Transverse colon (tissue), 4 donors: ENCODE data around the gene F2RL1. TPM values are rescaled to one million over a fixed set of nuclear protein-coding genes. Genes with fewer than 3 reads are reported as not detected.
A peak's percentile ranks its signal among the peaks of the same experiment; 100 is the strongest.
"Not testable (repeated sequence)": the region's sequence is repeated elsewhere in the genome, so short reads cannot be mapped to it uniquely, and the experiment has no call there.

ENCODE experiments used
- DNase-seq: peaks from one replicate; pipeline ENCODE4 v3.0.0-alpha.2; 2019
- H3K27ac ChIP-seq, 4 donors: fragments of 200-600 bp; sonication (generic); 2 replicates each; pipeline ENCODE4 v1.5.1; 2016 to 2018; ENCODE audit warnings: inconsistent platforms in 4 of 4
- H3K27me3 ChIP-seq: fragments of 200-600 bp; sonication (generic); 2 replicates; pipeline ENCODE4 v1.5.1; 2017; ENCODE audit warnings: inconsistent platforms
- H3K36me3 ChIP-seq, 4 donors: fragments of 200-600 bp; sonication (generic); 2 replicates each; pipeline ENCODE4 v1.5.1; 2017 to 2019; ENCODE audit warnings: inconsistent platforms in 4 of 4
- H3K4me1 ChIP-seq, 4 donors: fragments of 200-600 bp; sonication (generic); 2 replicates each; pipeline ENCODE4 v1.5.1; 2017 to 2020; ENCODE audit warnings: inconsistent platforms in 4 of 4
- H3K4me3 ChIP-seq, 4 donors: fragments of 200-600 bp; sonication (generic); 1 replicate in 1 of 4; 2 replicates in 3 of 4; pipeline versions ENCODE4 v1.5.1 to v1.6.1; 2017 to 2019; ENCODE audit warnings: inconsistent platforms in 4 of 4
- H3K9me3 ChIP-seq, 2 donors: fragments of 200-600 bp; sonication (generic); 2 replicates each; pipeline ENCODE4 v1.5.1; 2017 to 2019; ENCODE audit warnings: inconsistent platforms in 2 of 2
- CTCF ChIP-seq, 5 experiments: fragments of 200-600 bp in 3 of 5; fragments of 450-650 bp in 2 of 5; sonication (generic) in 3 of 5; IDR thresholded peaks; 1 replicate in 2 of 5; 2 replicates in 3 of 5; pipeline ENCODE4 v1.5.1; 2016 to 2017; ENCODE audit warnings: antibody characterized with exemption in 5 of 5, inconsistent platforms in 3 of 5, mild to moderate bottlenecking in 2 of 5, moderate library complexity in 1 of 5
- EP300 ChIP-seq: sonication (generic); formaldehyde crosslinking; IDR thresholded peaks from one replicate; pipeline ENCODE4 v1.6.1; 2017; ENCODE audit warnings: antibody characterized with exemption, low read depth
- POLR2A ChIP-seq: fragments of 450-650 bp; IDR thresholded peaks from one replicate; pipeline ENCODE4 v1.6.1; 2016; ENCODE audit warnings: antibody characterized with exemption, mild to moderate bottlenecking, moderate library complexity
- POLR2AphosphoS5 ChIP-seq, 3 donors: sonication (generic); formaldehyde crosslinking; IDR thresholded peaks; one replicate each; pipeline ENCODE4 v1.6.1; 2016; ENCODE audit warnings: antibody characterized with exemption in 3 of 3
- WGBS, 2 donors: methylation state at CpG; one replicate each; pipeline ENCODE4 v1.1.5; 2018; ENCODE audit warnings: low coverage in 1 of 2; 5-methylcytosine and 5-hydroxymethylcytosine counted together
- in situ Hi-C, 4 donors: fragments of 200-750 bp; cut with MboI; loops; one replicate each; pipeline versions ENCODE4 v1.15.0 to v1.15.1; 2017; ENCODE audit warnings: low sequenced_read_pairs in 3 of 4, low pct_ligation_motif_present in 1 of 4, low pct_unique_long_range_greater_than_20kb in 1 of 4
- intact Hi-C: fragments of 100-400 bp; cut with DNase I; formaldehyde crosslinking; loops from one replicate; pipeline ENCODE4 v1.15.1; 2023; ENCODE audit warnings: low total_unique reads
- total RNA-seq, 4 donors: library from RNA; depleted of rRNA; stranded (reverse); fragments of >200 nt; gene quantifications; one replicate each; pipeline ENCODE4 v1.1.0, GENCODE V29; 2016

The F2RL1 gene, protein sequence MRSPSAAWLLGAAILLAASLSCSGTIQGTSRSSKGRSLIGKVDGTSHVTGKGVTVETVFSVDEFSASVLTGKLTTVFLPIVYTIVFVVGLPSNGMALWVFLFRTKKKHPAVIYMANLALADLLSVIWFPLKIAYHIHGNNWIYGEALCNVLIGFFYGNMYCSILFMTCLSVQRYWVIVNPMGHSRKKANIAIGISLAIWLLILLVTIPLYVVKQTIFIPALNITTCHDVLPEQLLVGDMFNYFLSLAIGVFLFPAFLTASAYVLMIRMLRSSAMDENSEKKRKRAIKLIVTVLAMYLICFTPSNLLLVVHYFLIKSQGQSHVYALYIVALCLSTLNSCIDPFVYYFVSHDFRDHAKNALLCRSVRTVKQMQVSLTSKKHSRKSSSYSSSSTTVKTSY
- 100 to 1,000 TPM in 2 of 4 donors, 10 to 100 TPM in 2; 38.8 to 209 (median 92.1) TPM for total RNA-seq

- Histone ChIP-seq H3K36me3 (no peaks in the 10 kb centered on the region), H3K9me3 (no peaks in the 10 kb centered on the region), H3K4me1 (peaks cover 0 to 27% (median 22%) of the 10 kb centered on the region in 4 donors), H3K27ac (peak within 1 kb of the TSS; percentile 88 to 93 (median 89)), H3K4me3 (peak within 1 kb of the TSS; percentile 50 to 83 (median 62)), H3K27me3 (peaks cover 20% of the 10 kb centered on the region)
- in situ Hi-C loops, result no loop called here
- TF ChIP-seq POLR2A (peak; percentile 97), CTCF (IDR thresholded peaks at IDR 0.05) (no peak), POLR2AphosphoS5 (IDR thresholded peaks at IDR 0.05) (peak; percentile 93 to 98 (median 98))
- intact Hi-C loops, result no loop called here
- peak; percentile 94 for DNase-seq
- WGBS, 2 donors, result 6% methylated on average over 52 of the region's 72 CpGs; no CpG with 5 or more reads in 1 of the 2 donors
Observed at GRCh38 chr5:76818844-76819831, at the start of gene F2RL1. TSS of gene F2RL1 (plus strand) at chr5:76819030. CDS start at chr5:76819183, 153 bp downstream.

DNA sequence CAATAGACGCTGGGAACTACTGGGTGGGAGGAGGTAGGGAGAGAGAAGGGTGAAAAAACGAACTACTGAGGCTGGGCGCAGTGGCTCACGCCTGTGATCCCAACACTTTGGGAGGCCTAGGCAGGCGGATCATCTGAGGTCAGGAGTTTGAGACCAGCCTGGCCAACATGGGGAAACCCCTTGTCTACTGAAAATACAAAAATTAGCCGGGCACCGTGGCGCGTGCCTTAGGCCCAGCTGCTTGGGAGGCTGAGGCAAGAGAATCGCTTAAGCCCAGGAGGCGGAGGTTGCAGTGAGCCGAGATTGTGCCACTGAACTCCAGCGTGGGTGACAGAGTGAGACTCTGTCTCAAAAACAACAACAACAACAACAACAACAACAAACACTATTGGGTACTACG, 47.8 kb upstream of the F2RL1 start:
- not testable (repeated sequence) for H3K4me3 ChIP-seq, H3K27ac ChIP-seq, H3K36me3 ChIP-seq, H3K27me3 ChIP-seq, DNase-seq, H3K4me1 ChIP-seq, H3K9me3 ChIP-seq
- 93 to 96% methylated on average over 5 to 14 of the region's 14 CpGs for WGBS, 2 donors
- intact Hi-C loops, result loop anchor here (10.0 kb wide), 1 partner anchor 166 kb away; no protein-coding TSS in a partner anchor
- in situ Hi-C loops, result loop anchor here in 2 of 4 donors (10.0 kb wide), 2 partner anchors 56 to 166 kb away; partner anchors contain the start of gene F2R (in 1 of the 2)

- TF ChIP-seq EP300, result no peak
- TF ChIP-seq POLR2AphosphoS5 (IDR thresholded peaks at IDR 0.05), result no peak
- no peak for TF ChIP-seq CTCF (IDR thresholded peaks at IDR 0.05)
- in situ Hi-C loops (loop anchor here in 2 of 4 donors (10.0 kb wide), 2 partner anchors 57 to 167 kb away; partner anchors contain the start of gene F2R (in 1 of the 2)), intact Hi-C loops (loop anchor here (10.0 kb wide), 1 partner anchor 167 kb away; no protein-coding TSS in a partner anchor)
- no peak for DNase-seq
- H3K27ac ChIP-seq, result no peak overlapping the region
- no peaks in the 10 kb centered on the region for H3K36me3 ChIP-seq
- H3K27me3 ChIP-seq, result no peaks in the 10 kb centered on the region
- H3K4me1 ChIP-seq, result peaks cover 0 to 3% (median 0%) of the 10 kb centered on the region in 4 donors
- 76 to 83% methylated on average over 3 of the region's 3 CpGs for WGBS, 2 donors
- no peak overlapping the region for H3K4me3 ChIP-seq
- no peaks in the 10 kb centered on the region for H3K9me3 ChIP-seq
Observed at GRCh38 chr5:76771705-76772405, 47.0 kb upstream of the F2RL1 start.

DNA sequence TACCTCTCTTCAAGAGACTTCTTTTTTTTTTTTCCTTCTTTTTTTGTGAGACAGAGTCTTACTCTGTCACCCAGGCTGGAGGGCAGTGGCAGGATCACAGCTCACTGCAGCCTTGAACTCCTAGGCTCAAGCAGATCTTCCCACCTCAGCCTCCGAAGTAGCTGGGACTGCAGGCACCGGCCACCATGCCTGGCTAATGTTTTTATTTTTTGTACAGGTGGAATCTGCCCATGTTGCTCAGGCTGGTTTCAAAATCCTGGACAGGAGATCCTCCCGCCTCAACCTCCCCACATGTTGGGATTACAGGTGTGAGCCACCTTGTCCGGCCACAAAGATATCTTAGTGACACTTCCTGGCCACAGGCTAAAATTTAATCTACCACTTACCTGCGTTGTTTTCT, 42.9 kb upstream of the F2RL1 start:
- DNase-seq, result no peak
- Histone ChIP-seq H3K4me3 (no peak overlapping the region), H3K27ac (no peak overlapping the region), H3K36me3 (no peaks in the 10 kb centered on the region), H3K4me1 (peaks cover 0 to 3% (median 0%) of the 10 kb centered on the region in 4 donors), H3K27me3 (no peaks in the 10 kb centered on the region), H3K9me3 (no peaks in the 10 kb centered on the region)
- in situ Hi-C loops, result loop anchor here in 3 of 4 donors (5.0 to 10.0 kb wide), 3 partner anchors 61 to 174 kb away; partner anchors contain the start of gene F2R (in 1 of the 3)
- 92 to 98% methylated on average over 5 of the region's 5 CpGs for WGBS, 2 donors
- TF ChIP-seq CTCF (IDR thresholded peaks at IDR 0.05) (no peak), POLR2AphosphoS5 (IDR thresholded peaks at IDR 0.05) (no peak), EP300 (no peak), POLR2A (no peak)
- intact Hi-C loops, result loop anchor here (10.0 kb wide), 1 partner anchor 171 kb away; no protein-coding TSS in a partner anchor
